ENCODE results near the gene SHE.

The SHE gene

DNA sequence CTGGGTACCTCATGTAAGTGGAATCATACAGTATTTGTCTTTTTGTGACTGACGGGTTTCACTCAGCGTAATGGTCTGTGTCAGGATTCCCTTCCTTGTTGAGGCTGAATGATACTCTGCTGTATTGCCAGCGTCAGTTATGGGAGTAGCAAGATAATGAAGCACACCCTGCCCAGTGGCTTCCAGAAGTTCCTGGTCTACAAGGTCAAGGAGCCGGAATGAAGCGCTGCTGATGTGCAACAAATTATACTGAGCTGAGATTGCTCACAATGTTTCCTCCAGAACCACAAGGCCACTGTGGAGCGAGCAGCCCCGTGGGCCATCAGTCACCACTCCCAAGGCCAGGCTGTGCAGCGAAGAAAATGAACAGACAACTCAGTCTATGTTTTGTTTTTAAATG is 24.2 kb downstream of the SHE start:
- peaks cover 12% of the 10 kb centered on the region for H3K4me1 Mint-ChIP-seq (ENCODE audit: low read depth)

DNA sequence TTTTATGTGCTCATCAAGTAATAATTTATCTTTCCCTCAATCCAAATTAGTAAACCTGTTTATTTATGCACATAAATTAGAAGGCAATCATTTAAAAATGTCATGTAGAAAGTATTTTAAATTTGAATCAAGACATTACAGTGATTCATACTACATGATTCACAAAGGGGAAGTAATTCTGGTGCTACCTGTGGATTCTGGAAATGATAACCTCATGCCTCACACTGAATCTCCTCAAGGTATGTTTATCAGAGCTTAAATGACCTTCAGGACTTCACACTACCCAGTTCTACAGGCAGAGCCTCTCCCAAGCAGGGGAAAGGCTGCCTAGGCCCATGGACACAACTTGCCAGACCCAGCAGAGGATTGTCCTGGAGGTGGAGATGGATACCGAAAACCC is 25.4 kb downstream of the SHE start:
- H3K27me3 Mint-ChIP-seq = no peaks in the 10 kb centered on the region
- no peak overlapping the region for H3K27ac Mint-ChIP-seq
- H3K36me3 Mint-ChIP-seq = no peaks in the 10 kb centered on the region
- peaks cover 12% of the 10 kb centered on the region for H3K4me1 Mint-ChIP-seq (ENCODE audit: low read depth)
- no peak overlapping the region for H3K4me3 Mint-ChIP-seq
- no peaks in the 10 kb centered on the region for H3K9me3 Mint-ChIP-seq (ENCODE audit: low read depth)

More for the DNA sequence above, 24.2 kb downstream of the SHE start:
- Mint-ChIP-seq H3K36me3 (no peaks in the 10 kb centered on the region), H3K4me3 (no peak overlapping the region), H3K27me3 (no peaks in the 10 kb centered on the region), H3K9me3 (ENCODE audit: low read depth) (no peaks in the 10 kb centered on the region), H3K27ac (no peak overlapping the region)

- Mint-ChIP-seq H3K9me3 (ENCODE audit: low read depth) (no peaks in the 10 kb centered on the region), H3K27ac (no peak overlapping the region), H3K27me3 (no peaks in the 10 kb centered on the region), H3K36me3 (no peaks in the 10 kb centered on the region), H3K4me1 (ENCODE audit: low read depth) (peaks cover 11% of the 10 kb centered on the region), H3K4me3 (no peak overlapping the region)
Measured at GRCh38 chr1:154474802-154475201, 27.4 kb downstream of the SHE start.

- H3K4me3 Mint-ChIP-seq = no peak overlapping the region
- H3K36me3 Mint-ChIP-seq = no peaks in the 10 kb centered on the region
- peaks cover 20% of the 10 kb centered on the region for H3K4me1 Mint-ChIP-seq (ENCODE audit: low read depth)
- H3K27me3 Mint-ChIP-seq = no peaks in the 10 kb centered on the region
- H3K9me3 Mint-ChIP-seq (ENCODE audit: low read depth) = no peaks in the 10 kb centered on the region
- no peak overlapping the region for H3K27ac Mint-ChIP-seq
Measured at GRCh38 chr1:154471304-154471703, 30.9 kb downstream of the SHE start.

GRCh38 chr1:154469844-154470560 is 32.2 kb downstream of the SHE start:
- no peaks in the 10 kb centered on the region for H3K27me3 Mint-ChIP-seq
- peaks cover 32% of the 10 kb centered on the region for H3K4me1 Mint-ChIP-seq (ENCODE audit: low read depth)
- H3K36me3 Mint-ChIP-seq = peaks cover 2% of the 10 kb centered on the region
- no peak overlapping the region for H3K27ac Mint-ChIP-seq
- H3K4me3 Mint-ChIP-seq = no peak overlapping the region
- H3K9me3 Mint-ChIP-seq (ENCODE audit: low read depth) = no peaks in the 10 kb centered on the region

- Mint-ChIP-seq H3K4me1 (ENCODE audit: low read depth) (peaks cover 44% of the 10 kb centered on the region), H3K4me3 (no peak overlapping the region), H3K36me3 (peaks cover 2% of the 10 kb centered on the region), H3K27me3 (no peaks in the 10 kb centered on the region), H3K9me3 (ENCODE audit: low read depth) (no peaks in the 10 kb centered on the region), H3K27ac (no peak overlapping the region)
Measured at GRCh38 chr1:154468535-154469250, 33.5 kb downstream of the SHE start.

DNA sequence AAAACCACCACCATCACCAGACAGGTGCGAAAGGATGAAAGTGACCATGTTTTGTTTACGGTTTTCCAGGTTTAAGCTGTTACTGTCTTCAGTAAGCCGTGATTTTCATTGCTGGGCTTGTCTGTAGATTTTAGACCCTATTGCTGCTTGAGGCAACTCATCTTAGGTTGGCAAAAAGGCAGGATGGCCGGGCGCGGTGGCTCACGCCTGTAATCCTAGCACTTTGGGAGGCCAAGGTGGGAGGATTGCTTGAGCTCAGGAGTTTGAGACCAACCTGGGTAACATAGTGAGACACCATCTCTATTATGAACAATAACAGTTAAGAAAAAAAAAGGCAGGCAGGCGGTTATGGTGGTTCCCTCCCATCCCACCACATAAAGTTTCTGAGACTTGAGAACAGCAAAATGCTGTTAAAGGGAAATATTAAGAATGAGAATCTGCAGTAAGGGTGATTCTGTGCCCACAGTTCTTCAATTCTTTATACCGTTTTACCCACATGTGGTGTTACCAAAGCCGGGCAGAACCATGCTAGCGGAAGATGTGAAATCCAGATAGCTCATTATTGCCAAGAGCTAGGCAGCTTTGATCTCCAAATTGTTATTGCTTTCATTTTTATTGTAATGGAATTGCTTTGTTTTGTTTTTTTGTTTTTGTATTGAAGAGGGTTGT is 34.6 kb downstream of the SHE start:
- H3K4me1 Mint-ChIP-seq (ENCODE audit: low read depth) = peaks cover 53% of the 10 kb centered on the region
- H3K27ac Mint-ChIP-seq = peak overlapping the region; percentile 50

GRCh38 chr1:154466921-154467417 is 35.2 kb downstream of the SHE start:
- no peaks in the 10 kb centered on the region for H3K27me3 Mint-ChIP-seq
- H3K4me1 Mint-ChIP-seq (ENCODE audit: low read depth) = peaks cover 56% of the 10 kb centered on the region
- H3K9me3 Mint-ChIP-seq (ENCODE audit: low read depth) = no peaks in the 10 kb centered on the region
- peak overlapping the region; percentile 16 for H3K27ac Mint-ChIP-seq
- peaks cover 2% of the 10 kb centered on the region for H3K36me3 Mint-ChIP-seq
- H3K4me3 Mint-ChIP-seq = no peak overlapping the region

More for the DNA sequence above, 34.6 kb downstream of the SHE start:
- H3K36me3 Mint-ChIP-seq = peaks cover 2% of the 10 kb centered on the region
- H3K27me3 Mint-ChIP-seq = no peaks in the 10 kb centered on the region
- H3K9me3 Mint-ChIP-seq (ENCODE audit: low read depth) = no peaks in the 10 kb centered on the region
- H3K4me3 Mint-ChIP-seq = no peak overlapping the region

- H3K9me3 Mint-ChIP-seq (ENCODE audit: low read depth) = no peaks in the 10 kb centered on the region
- peak overlapping the region; percentile 68 for H3K27ac Mint-ChIP-seq
- H3K4me3 Mint-ChIP-seq = no peak overlapping the region
- peaks cover 2% of the 10 kb centered on the region for H3K36me3 Mint-ChIP-seq
- peaks cover 60% of the 10 kb centered on the region for H3K4me1 Mint-ChIP-seq (ENCODE audit: low read depth)
- H3K27me3 Mint-ChIP-seq = no peaks in the 10 kb centered on the region
Measured at GRCh38 chr1:154466206-154466605, 36.0 kb downstream of the SHE start.

DNA sequence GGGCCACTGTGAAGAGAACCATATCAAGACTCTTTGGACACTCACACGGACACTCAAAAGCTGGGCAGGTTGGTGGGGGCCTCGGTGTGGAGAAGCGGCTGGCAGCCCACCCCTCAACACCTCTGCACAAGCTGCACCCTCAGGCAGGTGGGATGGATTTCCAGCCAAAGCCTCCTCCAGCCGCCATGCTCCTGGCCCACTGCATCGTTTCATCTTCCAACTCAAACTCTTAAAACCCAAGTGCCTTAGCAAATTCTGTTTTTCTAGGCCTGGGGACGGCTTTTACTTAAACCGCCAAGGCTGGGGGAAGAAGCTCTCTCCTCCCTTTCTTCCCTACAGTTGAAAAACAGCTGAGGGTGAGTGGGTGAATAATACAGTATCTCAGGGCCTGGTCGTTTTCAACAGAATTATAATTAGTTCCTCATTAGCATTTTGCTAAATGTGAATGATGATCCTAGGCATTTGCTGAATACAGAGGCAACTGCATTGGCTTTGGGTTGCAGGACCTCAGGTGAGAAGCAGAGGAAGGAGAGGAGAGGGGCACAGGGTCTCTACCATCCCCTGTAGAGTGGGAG is 36.5 kb downstream of the SHE start:
- Mint-ChIP-seq H3K4me1 (ENCODE audit: low read depth) (peaks cover 61% of the 10 kb centered on the region), H3K27ac (peak overlapping the region; percentile 68), H3K4me3 (no peak overlapping the region), H3K36me3 (peaks cover 2% of the 10 kb centered on the region), H3K9me3 (ENCODE audit: low read depth) (no peaks in the 10 kb centered on the region), H3K27me3 (no peaks in the 10 kb centered on the region)

DNA sequence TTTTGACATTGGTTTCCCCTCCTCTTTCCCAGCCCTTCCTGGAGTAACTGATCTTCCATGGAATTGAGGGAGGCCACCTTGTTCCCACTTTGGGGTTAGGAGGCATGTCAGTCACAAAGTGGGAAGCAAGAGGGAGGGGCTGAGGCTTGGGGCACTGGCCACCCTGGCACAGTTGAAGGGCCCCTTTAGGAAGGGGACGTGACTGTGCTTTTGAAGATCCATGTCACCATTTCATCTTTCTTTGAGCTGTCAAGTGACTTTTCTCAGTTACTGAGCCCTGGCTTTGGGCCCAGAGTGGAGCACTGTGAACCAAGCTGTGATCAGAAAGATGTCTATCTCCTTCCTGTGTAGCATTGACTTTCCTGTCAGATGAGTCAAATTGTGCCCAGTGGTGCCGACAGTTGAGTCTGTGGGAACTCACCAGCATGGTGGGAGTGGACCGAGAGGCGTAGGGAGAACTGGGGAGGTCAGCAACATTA is 38.7 kb downstream of the SHE start:
- H3K9me3 Mint-ChIP-seq (ENCODE audit: low read depth) = no peaks in the 10 kb centered on the region
- H3K4me3 Mint-ChIP-seq = peak overlapping the region; percentile 64
- H3K27me3 Mint-ChIP-seq = no peaks in the 10 kb centered on the region
- peaks cover 2% of the 10 kb centered on the region for H3K36me3 Mint-ChIP-seq
- H3K4me1 Mint-ChIP-seq (ENCODE audit: low read depth) = peaks cover 65% of the 10 kb centered on the region
- H3K27ac Mint-ChIP-seq = peak overlapping the region; percentile 86

DNA sequence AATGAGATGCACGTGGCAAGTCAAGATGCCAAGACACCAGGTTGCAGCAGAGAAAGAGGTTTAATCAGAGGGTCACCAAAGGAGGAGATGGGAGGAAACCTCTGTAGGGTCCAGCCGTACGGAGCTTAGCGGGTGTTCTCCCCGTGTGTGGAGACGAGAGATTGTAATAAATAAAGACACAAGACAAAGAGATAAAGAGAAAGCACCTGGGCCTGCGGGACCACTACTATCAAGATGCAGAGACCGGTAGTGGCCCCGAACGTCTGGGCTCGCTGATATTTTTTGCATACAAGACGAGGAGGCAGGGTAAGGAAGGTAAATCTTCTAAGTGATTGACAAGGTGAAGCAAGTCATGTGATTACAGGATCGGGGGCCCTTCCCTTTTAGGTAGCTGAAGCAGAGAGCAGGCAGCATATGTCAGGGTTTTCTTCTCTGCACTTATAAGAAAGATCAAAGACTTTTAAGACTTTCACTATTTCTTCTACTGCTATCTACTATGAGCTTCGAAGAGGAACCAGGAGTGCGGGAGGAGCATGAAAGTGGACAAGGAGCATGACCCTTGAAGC is 41.4 kb downstream of the SHE start:
- peaks cover 7% of the 10 kb centered on the region for H3K36me3 Mint-ChIP-seq
- H3K27ac Mint-ChIP-seq = peak overlapping the region; percentile 72
- H3K4me1 Mint-ChIP-seq (ENCODE audit: low read depth) = peaks cover 43% of the 10 kb centered on the region
- H3K27me3 Mint-ChIP-seq = no peaks in the 10 kb centered on the region
- H3K9me3 Mint-ChIP-seq (ENCODE audit: low read depth) = no peaks in the 10 kb centered on the region
- H3K4me3 Mint-ChIP-seq = no peak overlapping the region

- H3K27me3 Mint-ChIP-seq = no peaks in the 10 kb centered on the region
Measured at GRCh38 chr1:154459080-154459479, 43.1 kb downstream of the SHE start.

DNA sequence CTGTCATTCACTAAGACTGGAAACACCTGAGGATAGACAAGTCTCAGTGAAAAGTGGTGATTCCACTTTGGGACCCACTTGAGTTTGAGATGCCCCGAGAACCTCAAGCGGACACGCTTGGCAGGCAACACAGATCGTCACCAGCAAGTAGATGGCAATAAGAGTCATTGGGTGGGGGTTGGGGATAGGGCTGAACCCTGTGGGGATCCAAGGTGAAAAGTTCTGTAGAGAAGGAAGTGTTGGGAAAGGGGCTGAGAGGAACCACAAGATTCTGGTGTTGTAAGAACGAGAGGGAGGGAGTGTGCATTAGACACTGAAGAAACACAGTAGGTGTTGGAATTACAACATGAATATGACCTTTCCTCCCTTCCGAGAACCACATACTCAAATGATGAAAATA is 45.6 kb downstream of the SHE start:
- H3K27ac Mint-ChIP-seq = no peak overlapping the region
- peaks cover 27% of the 10 kb centered on the region for H3K4me1 Mint-ChIP-seq (ENCODE audit: low read depth)
- H3K27me3 Mint-ChIP-seq = no peaks in the 10 kb centered on the region

More at GRCh38 chr1:154459080-154459479, 43.1 kb downstream of the SHE start:
- Mint-ChIP-seq H3K9me3 (ENCODE audit: low read depth) (no peaks in the 10 kb centered on the region), H3K4me3 (no peak overlapping the region), H3K27ac (no peak overlapping the region), H3K36me3 (peaks cover 13% of the 10 kb centered on the region), H3K4me1 (ENCODE audit: low read depth) (peaks cover 33% of the 10 kb centered on the region)

More for the DNA sequence above, 45.6 kb downstream of the SHE start:
- Mint-ChIP-seq H3K9me3 (ENCODE audit: low read depth) (no peaks in the 10 kb centered on the region), H3K36me3 (peaks cover 18% of the 10 kb centered on the region), H3K4me3 (no peak overlapping the region)

Data from activated naive CD8-positive, alpha-beta T cell (primary cell).